ENCODE measurements around the gene PIGN. TPM values are rescaled to one million over a fixed set of nuclear protein-coding genes. Genes with fewer than 3 reads are reported as not detected.

Gene PIGN, protein sequence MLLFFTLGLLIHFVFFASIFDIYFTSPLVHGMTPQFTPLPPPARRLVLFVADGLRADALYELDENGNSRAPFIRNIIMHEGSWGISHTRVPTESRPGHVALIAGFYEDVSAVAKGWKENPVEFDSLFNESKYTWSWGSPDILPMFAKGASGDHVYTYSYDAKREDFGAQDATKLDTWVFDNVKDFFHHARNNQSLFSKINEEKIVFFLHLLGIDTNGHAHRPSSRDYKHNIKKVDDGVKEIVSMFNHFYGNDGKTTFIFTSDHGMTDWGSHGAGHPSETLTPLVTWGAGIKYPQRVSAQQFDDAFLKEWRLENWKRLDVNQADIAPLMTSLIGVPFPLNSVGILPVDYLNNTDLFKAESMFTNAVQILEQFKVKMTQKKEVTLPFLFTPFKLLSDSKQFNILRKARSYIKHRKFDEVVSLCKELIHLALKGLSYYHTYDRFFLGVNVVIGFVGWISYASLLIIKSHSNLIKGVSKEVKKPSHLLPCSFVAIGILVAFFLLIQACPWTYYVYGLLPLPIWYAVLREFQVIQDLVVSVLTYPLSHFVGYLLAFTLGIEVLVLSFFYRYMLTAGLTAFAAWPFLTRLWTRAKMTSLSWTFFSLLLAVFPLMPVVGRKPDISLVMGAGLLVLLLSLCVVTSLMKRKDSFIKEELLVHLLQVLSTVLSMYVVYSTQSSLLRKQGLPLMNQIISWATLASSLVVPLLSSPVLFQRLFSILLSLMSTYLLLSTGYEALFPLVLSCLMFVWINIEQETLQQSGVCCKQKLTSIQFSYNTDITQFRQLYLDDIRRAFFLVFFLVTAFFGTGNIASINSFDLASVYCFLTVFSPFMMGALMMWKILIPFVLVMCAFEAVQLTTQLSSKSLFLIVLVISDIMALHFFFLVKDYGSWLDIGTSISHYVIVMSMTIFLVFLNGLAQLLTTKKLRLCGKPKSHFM
- 10 to 100 TPM; 10.5 to 32.4 (median 17.3) TPM for total RNA-seq

DNA sequence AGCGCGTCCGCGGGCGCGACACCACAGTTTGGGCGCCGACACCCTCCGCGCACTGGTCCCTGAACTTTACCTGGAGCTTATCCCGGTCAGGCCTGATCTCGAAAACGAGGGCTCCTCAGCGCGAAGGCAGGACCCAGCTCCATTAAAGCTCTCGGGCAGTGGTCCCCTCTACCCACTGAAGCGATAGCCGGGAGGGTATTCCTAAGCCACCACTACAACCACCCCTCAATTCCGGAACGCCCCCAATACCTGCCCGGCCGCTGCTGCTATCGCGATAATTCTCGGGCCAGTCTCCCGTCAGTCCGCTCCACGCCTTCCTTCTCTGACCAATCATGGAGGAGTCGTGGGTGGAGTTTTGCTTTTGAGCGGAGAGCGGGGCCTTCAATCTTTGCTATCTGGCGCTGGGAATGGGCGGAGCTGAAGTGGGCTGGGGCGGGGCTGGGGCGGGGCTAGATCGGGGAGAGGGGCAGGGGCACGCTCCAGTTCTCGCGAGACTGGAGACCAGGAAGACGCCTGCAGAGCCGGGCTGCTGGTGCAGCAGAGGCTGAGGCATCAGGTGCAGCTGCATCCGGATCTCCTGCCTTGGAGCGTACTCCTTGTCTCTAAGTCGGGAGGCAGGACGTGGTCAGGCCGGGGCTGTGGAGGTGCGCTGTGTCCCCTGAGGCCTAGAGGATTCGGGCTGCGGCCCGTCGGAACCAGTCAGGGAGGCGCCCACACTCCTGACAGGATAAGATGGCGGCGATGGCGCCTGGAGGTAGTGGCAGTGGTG is at the start of gene PIGN, which contains the start of gene RELCH:
Gene PIGN (minus strand): TSS at position 283 of the 769 bp plus-strand sequence. CDS start 25,703 bp downstream, outside the sequence.
Gene RELCH (plus strand): TSS at position 482 of the 769 bp plus-strand sequence. CDS start 251 bp downstream, at position 733.
- TF ChIP-seq POLR2A (IDR thresholded peaks at IDR 0.05), result peak; percentile 73 to 77
- TF ChIP-seq, protein P1, sequence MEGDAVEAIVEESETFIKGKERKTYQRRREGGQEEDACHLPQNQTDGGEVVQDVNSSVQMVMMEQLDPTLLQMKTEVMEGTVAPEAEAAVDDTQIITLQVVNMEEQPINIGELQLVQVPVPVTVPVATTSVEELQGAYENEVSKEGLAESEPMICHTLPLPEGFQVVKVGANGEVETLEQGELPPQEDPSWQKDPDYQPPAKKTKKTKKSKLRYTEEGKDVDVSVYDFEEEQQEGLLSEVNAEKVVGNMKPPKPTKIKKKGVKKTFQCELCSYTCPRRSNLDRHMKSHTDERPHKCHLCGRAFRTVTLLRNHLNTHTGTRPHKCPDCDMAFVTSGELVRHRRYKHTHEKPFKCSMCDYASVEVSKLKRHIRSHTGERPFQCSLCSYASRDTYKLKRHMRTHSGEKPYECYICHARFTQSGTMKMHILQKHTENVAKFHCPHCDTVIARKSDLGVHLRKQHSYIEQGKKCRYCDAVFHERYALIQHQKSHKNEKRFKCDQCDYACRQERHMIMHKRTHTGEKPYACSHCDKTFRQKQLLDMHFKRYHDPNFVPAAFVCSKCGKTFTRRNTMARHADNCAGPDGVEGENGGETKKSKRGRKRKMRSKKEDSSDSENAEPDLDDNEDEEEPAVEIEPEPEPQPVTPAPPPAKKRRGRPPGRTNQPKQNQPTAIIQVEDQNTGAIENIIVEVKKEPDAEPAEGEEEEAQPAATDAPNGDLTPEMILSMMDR (IDR thresholded peaks at IDR 0.05), result no peak
- no peak for TF ChIP-seq EP300 (IDR thresholded peaks at IDR 0.05)
- peak; percentile 83 for TF ChIP-seq POLR2AphosphoS5 (IDR thresholded peaks at IDR 0.05)
- Histone ChIP-seq H3K27me3 (no peaks in the 10 kb centered on the region), H3K27ac (peak within 1 kb of the TSS; percentile 27 to 87 (median 84)), H3K4me3 (peak within 1 kb of the TSS; percentile 77 to 85), H3K4me1 (peaks cover 0 to 66% (median 11%) of the 10 kb centered on the region in 3 donors), H3K9me3 (no peaks in the 10 kb centered on the region), H3K36me3 (no peaks in the 10 kb centered on the region)
- WGBS, 2 donors (ENCODE audit: low coverage in 1 of 2), result no CpG with 5 or more reads among the region's 55 CpGs
- peak; percentile 99 for ATAC-seq

DNA sequence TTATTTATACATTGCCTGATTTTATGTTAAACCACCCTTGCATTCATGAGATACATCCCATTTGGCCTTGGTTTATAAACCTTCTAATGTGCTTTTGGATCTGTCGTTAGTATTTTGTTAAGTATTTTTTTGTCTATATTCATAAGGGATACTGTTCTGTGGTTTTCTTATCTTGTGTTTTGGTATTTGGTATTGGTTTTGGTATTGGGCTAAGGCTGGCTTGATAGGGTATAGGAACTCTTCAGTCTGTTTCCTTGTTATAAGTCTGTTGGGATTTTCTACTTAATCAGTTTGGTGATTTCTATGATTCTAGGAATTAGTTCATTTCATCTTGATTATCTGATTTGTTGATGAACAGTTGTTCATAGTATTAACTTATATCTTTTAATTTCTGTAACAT is 49.4 kb upstream of the PIGN start:
- peaks cover 0 to 35% of the 10 kb centered on the region in 2 donors for H3K36me3 ChIP-seq
- no peaks in the 10 kb centered on the region for H3K9me3 ChIP-seq
- no peaks in the 10 kb centered on the region for H3K27me3 ChIP-seq
- no peak for ATAC-seq
- TF ChIP-seq POLR2A (IDR thresholded peaks at IDR 0.05), result no peak
- TF ChIP-seq EP300 (IDR thresholded peaks at IDR 0.05), result no peak
- no peak for TF ChIP-seq POLR2AphosphoS5 (IDR thresholded peaks at IDR 0.05)
- TF ChIP-seq, protein P1 (IDR thresholded peaks at IDR 0.05), result no peak
- H3K4me1 ChIP-seq, result no peaks in the 10 kb centered on the region
- WGBS, 2 donors (ENCODE audit: low coverage in 1 of 2), result 89 to 100% methylated on average over 1 of the region's 1 CpG
- no peak overlapping the region for H3K4me3 ChIP-seq
- H3K27ac ChIP-seq, result no peak overlapping the region

DNA sequence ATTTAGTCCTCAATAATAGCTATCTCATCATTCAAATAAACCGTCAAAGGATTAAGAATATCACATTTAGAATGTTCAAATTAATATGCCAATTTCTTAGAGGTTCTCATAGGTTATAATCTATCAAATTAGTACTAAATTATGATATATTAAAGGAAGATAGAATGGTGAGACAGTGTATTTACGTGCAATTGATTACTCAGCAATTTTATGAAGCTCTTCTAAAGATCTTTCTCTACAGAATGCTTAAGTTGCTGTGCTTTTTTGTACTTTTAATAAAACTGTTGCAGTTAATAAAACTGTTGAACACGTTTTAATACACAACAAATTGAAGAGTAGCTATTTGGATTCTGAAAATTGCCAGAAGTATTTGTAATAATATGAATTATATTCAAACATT is 39.2 kb upstream of the PIGN start:
- TF ChIP-seq EP300 (IDR thresholded peaks at IDR 0.05) (no peak), POLR2AphosphoS5 (IDR thresholded peaks at IDR 0.05) (no peak), POLR2A (IDR thresholded peaks at IDR 0.05) (no peak)
- TF ChIP-seq, protein P1 (IDR thresholded peaks at IDR 0.05), result no peak
- 93 to 98% methylated on average over 3 of the region's 3 CpGs for WGBS, 2 donors (ENCODE audit: low coverage in 1 of 2)
- Histone ChIP-seq H3K27ac (no peak overlapping the region), H3K9me3 (peaks cover 0 to 9% (median 0%) of the 10 kb centered on the region in 3 donors), H3K36me3 (peaks cover 0 to 78% of the 10 kb centered on the region in 2 donors), H3K4me3 (no peak overlapping the region), H3K27me3 (no peaks in the 10 kb centered on the region), H3K4me1 (no peaks in the 10 kb centered on the region)
- ATAC-seq, result no peak

DNA sequence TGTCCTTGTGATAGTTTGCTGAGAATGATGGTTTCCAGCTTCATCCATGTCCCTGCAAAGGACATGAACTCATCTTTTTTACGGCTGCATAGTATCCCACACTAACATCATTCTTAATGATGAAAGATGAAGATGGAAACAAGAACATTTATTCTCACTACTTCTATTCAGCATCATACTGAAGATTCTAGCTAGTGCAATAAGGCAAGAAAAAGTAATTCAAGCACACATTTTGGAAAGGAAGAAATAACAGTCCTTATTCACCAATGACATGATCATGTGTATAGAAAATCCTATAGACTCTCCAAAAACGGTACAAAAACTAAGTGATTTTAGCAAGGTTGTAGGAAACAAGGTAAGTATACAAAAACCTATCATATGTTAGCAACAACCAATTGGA is 37.4 kb upstream of the PIGN start:
- no peak overlapping the region for H3K27ac ChIP-seq
- H3K36me3 ChIP-seq, result peaks cover 0 to 65% of the 10 kb centered on the region in 2 donors
- TF ChIP-seq POLR2A (IDR thresholded peaks at IDR 0.05), result no peak
- 97 to 100% methylated on average over 2 of the region's 2 CpGs for WGBS, 2 donors (ENCODE audit: low coverage in 1 of 2)
- no peaks in the 10 kb centered on the region for H3K27me3 ChIP-seq
- no peak for ATAC-seq
- no peaks in the 10 kb centered on the region for H3K4me1 ChIP-seq
- H3K4me3 ChIP-seq, result no peak overlapping the region
- H3K9me3 ChIP-seq, result peaks cover 0 to 9% (median 0%) of the 10 kb centered on the region in 3 donors
